ENCODE data around the gene EFCAB7. TPM values are rescaled to one million over a fixed set of nuclear protein-coding genes. Genes with fewer than 3 reads are reported as not detected.
"Not testable (repeated sequence)": the region's sequence is repeated elsewhere in the genome, so short reads cannot be mapped to it uniquely, and the experiment has no call there.

Gene EFCAB7
- total RNA-seq, 1 experiment from 2014 or later = 8.6 TPM

- DNase-seq (ENCODE audit: extremely low read depth, low read depth) = no peak
Measured at GRCh38 chr1:63547621-63548294, 24.4 kb downstream of the EFCAB7 start.

GRCh38 chr1:63548303-63548702 lies 25.0 kb downstream of the EFCAB7 start:
- DNase-seq (ENCODE audit: extremely low read depth, low read depth) = no peak

- no peak for DNase-seq (ENCODE audit: extremely low read depth, low read depth)
Measured at GRCh38 chr1:63548877-63549276, 25.6 kb downstream of the EFCAB7 start.

- DNase-seq (ENCODE audit: extremely low read depth, low read depth) = no peak
Measured at GRCh38 chr1:63555480-63555879, 32.2 kb downstream of the EFCAB7 start.

- DNase-seq (ENCODE audit: extremely low read depth, low read depth) = peak; percentile 16
Measured at GRCh38 chr1:63557365-63557987, 34.2 kb downstream of the EFCAB7 start.

GRCh38 chr1:63559357-63559756 lies 36.0 kb downstream of the EFCAB7 start:
- DNase-seq (ENCODE audit: extremely low read depth, low read depth) = no peak

GRCh38 chr1:63563745-63564144 lies 40.4 kb downstream of the EFCAB7 start:
- DNase-seq (ENCODE audit: extremely low read depth, low read depth) = no peak

- DNase-seq (ENCODE audit: extremely low read depth, low read depth) = no peak
Measured at GRCh38 chr1:63569068-63569467, 45.7 kb downstream of the EFCAB7 start.

GRCh38 chr1:63569640-63570316 lies 46.5 kb downstream of the EFCAB7 start:
- DNase-seq (ENCODE audit: extremely low read depth, low read depth) = no peak

- DNase-seq (ENCODE audit: extremely low read depth, low read depth) = not testable (repeated sequence)
Measured at GRCh38 chr1:63572686-63573085, 49.4 kb downstream of the EFCAB7 start.

- not testable (repeated sequence) for DNase-seq (ENCODE audit: extremely low read depth, low read depth)
Measured at GRCh38 chr1:63574203-63574796, 51.0 kb downstream of the EFCAB7 start.

GRCh38 chr1:63575340-63575826 lies 52.1 kb downstream of the EFCAB7 start:
- DNase-seq (ENCODE audit: extremely low read depth, low read depth) = peak; percentile 24

- not testable (repeated sequence) for DNase-seq (ENCODE audit: extremely low read depth, low read depth)
Measured at GRCh38 chr1:63586326-63586725, 63.0 kb downstream of the EFCAB7 start.

GRCh38 chr1:63590166-63590560 lies 66.8 kb downstream of the EFCAB7 start:
- DNase-seq (ENCODE audit: extremely low read depth, low read depth) = no peak

- no peak for DNase-seq (ENCODE audit: extremely low read depth, low read depth)
Measured at GRCh38 chr1:63592536-63593302, 69.4 kb downstream of the EFCAB7 start.

- peak; percentile 34 for DNase-seq (ENCODE audit: extremely low read depth, low read depth)
Measured at GRCh38 chr1:63593303-63593885, 70.1 kb downstream of the EFCAB7 start, which contains the start of gene PGM1. TSS of gene PGM1 (plus strand) at chr1:63593411. CDS start at chr1:63593489, 78 bp downstream.

- DNase-seq (ENCODE audit: extremely low read depth, low read depth) = peak; percentile 15
Measured at GRCh38 chr1:63593886-63594605, 70.7 kb downstream of the EFCAB7 start.

GRCh38 chr1:63595435-63595834 lies 72.1 kb downstream of the EFCAB7 start:
- no peak for DNase-seq (ENCODE audit: extremely low read depth, low read depth)

- no peak for DNase-seq (ENCODE audit: extremely low read depth, low read depth)
Measured at GRCh38 chr1:63599799-63600198, 76.5 kb downstream of the EFCAB7 start.

Measured in NCI-H460 (cell line).